DND-41 (cell line): Measurements from ENCODE around the gene ANKRD13A.

Source experiments
- ATAC-seq: fragments of 200-7000 bp; cut with Tn5 transposase; 3 replicates; pipeline ENCODE4 v1.9.1; 2021; ENCODE audit warnings: low read depth; ENCODE audit not compliant: insufficient read depth
- DNase-seq: peaks from one replicate; pipeline ENCODE4 v3.0.0-alpha.2; 2020
- H2AFZ ChIP-seq: 2 replicates; pipeline ENCODE4 v1.6.0; 2012; ENCODE audit warnings: low read depth, low read length
- H3K27ac ChIP-seq: 2 replicates; pipeline ENCODE4 v1.5.1; 2012; ENCODE audit warnings: low read length, inconsistent platforms
- H3K27me3 ChIP-seq: fragments of 200-600 bp; sonication (generic); 2 replicates; pipeline ENCODE4 v1.6.0; 2012; ENCODE audit warnings: low read length, mild to moderate bottlenecking, inconsistent platforms; ENCODE audit not compliant: insufficient read depth, poor library complexity
- H3K36me3 ChIP-seq: 2 replicates; pipeline ENCODE4 v1.5.1; 2012; ENCODE audit warnings: low read length, inconsistent platforms; ENCODE audit not compliant: insufficient read depth
- H3K4me1 ChIP-seq: 2 replicates; pipeline ENCODE4 v1.5.1; 2012; ENCODE audit warnings: mild to moderate bottlenecking, low read length; ENCODE audit not compliant: insufficient read depth
- H3K4me2 ChIP-seq: 2 replicates; pipeline ENCODE4 v1.6.0; 2012; ENCODE audit warnings: mild to moderate bottlenecking, moderate library complexity, low read length, inconsistent platforms; ENCODE audit not compliant: insufficient read depth
- H3K4me3 ChIP-seq, 2 experiments: fragments of 200-600 bp in 1 of 2; shearing (Covaris generic) in 1 of 2; 2 replicates each; pipeline ENCODE4 v1.5.1; 2012 to 2016; ENCODE audit warnings: inconsistent platforms in 2 of 2, low read length in 2 of 2, mild to moderate bottlenecking in 2 of 2, low read depth in 1 of 2, moderate library complexity in 1 of 2
- H3K79me2 ChIP-seq: 2 replicates; pipeline ENCODE4 v1.6.0; 2012; ENCODE audit warnings: low read length, inconsistent platforms; ENCODE audit not compliant: insufficient read depth
- H3K9ac ChIP-seq: 2 replicates; pipeline ENCODE4 v1.6.0; 2012; ENCODE audit warnings: low read depth, mild to moderate bottlenecking, inconsistent platforms, low read length, moderate library complexity
- H3K9me3 ChIP-seq: 2 replicates; pipeline ENCODE4 v1.5.1; 2012; ENCODE audit warnings: low read length, moderate library complexity, mild to moderate bottlenecking, inconsistent platforms; ENCODE audit not compliant: insufficient read depth, severe bottlenecking
- H4K20me1 ChIP-seq: 2 replicates; pipeline ENCODE4 v1.6.0; 2012; ENCODE audit warnings: low read length; ENCODE audit not compliant: insufficient read depth
- EZH2 ChIP-seq: IDR thresholded peaks from 3 replicates; pipeline ENCODE4 v1.6.1; 2012; ENCODE audit warnings: borderline replicate concordance, low read depth, mild to moderate bottlenecking, moderate library complexity, low read length, inconsistent platforms; ENCODE audit not compliant: severe bottlenecking
- TF ChIP-seq, protein P1 (sequence below): IDR thresholded peaks from 2 replicates; pipeline ENCODE4 v1.5.1; 2012; ENCODE audit warnings: borderline replicate concordance, low read length, moderate library complexity, mild to moderate bottlenecking; ENCODE audit not compliant: poor library complexity, severe bottlenecking; ENCODE audit errors: extremely low read depth

The ANKRD13A gene

DNA sequence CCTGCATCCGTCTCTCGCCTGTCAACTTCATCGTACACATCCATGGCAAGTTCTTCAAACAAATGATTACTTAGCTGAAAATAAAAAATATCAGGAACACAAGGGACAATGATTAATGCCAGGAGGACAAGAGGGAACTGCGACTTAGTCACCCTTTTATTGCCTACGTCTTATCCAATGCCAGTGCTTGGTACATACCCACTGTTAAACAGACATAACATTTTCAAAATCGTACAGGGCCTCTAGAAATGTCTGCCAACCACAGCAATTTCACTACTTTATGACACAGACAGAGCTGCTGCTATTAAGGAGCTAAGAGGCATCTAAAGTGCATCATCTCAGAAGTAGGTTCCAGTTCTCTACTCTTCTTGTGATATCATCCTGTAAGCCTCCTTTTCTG lies 37.6 kb upstream of the ANKRD13A start:
- TF ChIP-seq EZH2: no peak
- TF ChIP-seq, protein P1, sequence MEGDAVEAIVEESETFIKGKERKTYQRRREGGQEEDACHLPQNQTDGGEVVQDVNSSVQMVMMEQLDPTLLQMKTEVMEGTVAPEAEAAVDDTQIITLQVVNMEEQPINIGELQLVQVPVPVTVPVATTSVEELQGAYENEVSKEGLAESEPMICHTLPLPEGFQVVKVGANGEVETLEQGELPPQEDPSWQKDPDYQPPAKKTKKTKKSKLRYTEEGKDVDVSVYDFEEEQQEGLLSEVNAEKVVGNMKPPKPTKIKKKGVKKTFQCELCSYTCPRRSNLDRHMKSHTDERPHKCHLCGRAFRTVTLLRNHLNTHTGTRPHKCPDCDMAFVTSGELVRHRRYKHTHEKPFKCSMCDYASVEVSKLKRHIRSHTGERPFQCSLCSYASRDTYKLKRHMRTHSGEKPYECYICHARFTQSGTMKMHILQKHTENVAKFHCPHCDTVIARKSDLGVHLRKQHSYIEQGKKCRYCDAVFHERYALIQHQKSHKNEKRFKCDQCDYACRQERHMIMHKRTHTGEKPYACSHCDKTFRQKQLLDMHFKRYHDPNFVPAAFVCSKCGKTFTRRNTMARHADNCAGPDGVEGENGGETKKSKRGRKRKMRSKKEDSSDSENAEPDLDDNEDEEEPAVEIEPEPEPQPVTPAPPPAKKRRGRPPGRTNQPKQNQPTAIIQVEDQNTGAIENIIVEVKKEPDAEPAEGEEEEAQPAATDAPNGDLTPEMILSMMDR: no peak
- no peak overlapping the region for H3K9ac ChIP-seq
- H3K4me2 ChIP-seq: no peak overlapping the region
- DNase-seq (no peak), ATAC-seq (no peak)
- no peaks in the 10 kb centered on the region for H3K79me2 ChIP-seq
- H3K4me1 ChIP-seq: no peaks in the 10 kb centered on the region
- H3K9me3 ChIP-seq: no peaks in the 10 kb centered on the region
- H3K27ac ChIP-seq: no peak overlapping the region
- H3K36me3 ChIP-seq: peaks cover 83% of the 10 kb centered on the region
- no peak overlapping the region for H2AFZ ChIP-seq
- no peaks in the 10 kb centered on the region for H3K27me3 ChIP-seq
- no peaks in the 10 kb centered on the region for H4K20me1 ChIP-seq
- H3K4me3 ChIP-seq: no peak overlapping the region

DNA sequence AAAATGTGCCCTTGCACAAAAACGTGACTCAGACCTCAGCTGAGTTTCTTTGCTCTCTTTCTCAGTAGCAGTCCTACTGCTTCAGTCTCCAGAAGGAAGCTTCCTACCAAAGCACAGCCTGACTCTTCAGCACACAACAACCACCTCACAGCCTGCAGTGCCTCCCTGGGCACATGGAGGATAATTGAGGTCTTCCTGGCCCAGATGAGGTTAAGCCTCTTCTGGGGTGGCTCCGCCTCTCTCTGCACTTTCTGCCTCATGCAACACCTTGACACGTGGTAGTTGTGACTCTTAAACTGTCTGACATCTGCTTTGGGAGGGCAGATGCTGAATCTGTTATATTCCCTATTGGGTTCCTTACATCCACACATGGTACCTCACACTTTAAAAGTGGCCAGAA lies 36.8 kb upstream of the ANKRD13A start:
- Histone ChIP-seq H3K79me2 (no peaks in the 10 kb centered on the region), H3K36me3 (peaks cover 86% of the 10 kb centered on the region), H3K27ac (no peak overlapping the region), H3K4me1 (no peaks in the 10 kb centered on the region), H3K27me3 (no peaks in the 10 kb centered on the region), H3K4me2 (no peak overlapping the region), H3K9me3 (no peaks in the 10 kb centered on the region), H3K9ac (no peak overlapping the region), H2AFZ (no peak overlapping the region), H4K20me1 (no peaks in the 10 kb centered on the region), H3K4me3 (no peak overlapping the region)
- DNase-seq (no peak), ATAC-seq (no peak)
- no peak for TF ChIP-seq EZH2
- TF ChIP-seq, protein P1: no peak

DNA sequence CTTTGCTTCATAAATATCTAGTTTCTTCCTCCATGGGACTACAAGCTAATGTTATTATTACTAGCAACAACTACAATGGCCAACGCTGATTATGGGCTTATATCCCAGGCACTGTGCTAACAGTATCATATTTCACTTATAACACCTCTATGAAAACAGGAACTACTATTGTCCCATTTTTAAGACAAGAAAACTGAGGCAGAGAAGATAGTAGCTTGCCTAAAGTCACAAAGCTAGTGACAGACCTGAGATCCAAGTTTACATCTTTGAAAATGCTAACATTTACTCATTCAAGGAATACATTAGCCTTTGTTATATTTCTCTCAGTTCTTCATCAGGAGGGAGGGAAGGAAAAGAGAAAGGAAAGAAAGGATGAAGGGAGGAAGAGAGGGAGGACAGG lies 35.9 kb upstream of the ANKRD13A start:
- H3K36me3 ChIP-seq: peaks cover 91% of the 10 kb centered on the region
- ATAC-seq: no peak
- H3K79me2 ChIP-seq: no peaks in the 10 kb centered on the region
- no peak overlapping the region for H3K4me2 ChIP-seq
- TF ChIP-seq, protein P1: no peak
- no peak for TF ChIP-seq EZH2
- no peak for DNase-seq
- no peak overlapping the region for H3K9ac ChIP-seq
- no peaks in the 10 kb centered on the region for H4K20me1 ChIP-seq
- H3K27me3 ChIP-seq: no peaks in the 10 kb centered on the region
- no peak overlapping the region for H3K4me3 ChIP-seq
- no peak overlapping the region for H3K27ac ChIP-seq
- H3K4me1 ChIP-seq: no peaks in the 10 kb centered on the region
- H3K9me3 ChIP-seq: no peaks in the 10 kb centered on the region
- H2AFZ ChIP-seq: no peak overlapping the region
